Measurements from ENCODE around the gene SLC44A4.

The SLC44A4 gene

DNA sequence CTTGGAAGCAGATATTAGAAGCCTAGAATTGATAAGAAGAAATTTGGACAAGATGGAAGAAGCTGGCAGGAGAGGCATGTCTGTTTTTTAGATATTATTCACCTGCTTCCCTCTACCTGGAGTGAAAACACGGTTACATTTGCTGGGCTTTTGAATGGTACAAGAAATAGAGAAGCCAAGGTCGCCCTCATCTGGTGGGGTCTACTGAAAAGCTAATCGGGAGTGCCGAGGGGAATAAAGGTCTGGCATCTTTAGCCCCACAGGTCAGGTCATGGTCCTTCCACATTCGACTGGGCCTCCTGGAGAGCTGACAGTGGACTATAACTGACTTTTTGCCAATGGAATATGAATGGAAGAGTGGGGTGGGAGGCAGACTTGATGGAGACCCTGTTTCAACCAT, 44.1 kb upstream of the SLC44A4 start:
- H3K18ac ChIP-seq (ENCODE audit: low read length): no peak overlapping the region
- H3K79me1 ChIP-seq (ENCODE audit: low read length): no peaks in the 10 kb centered on the region
- no peak overlapping the region for H4K91ac ChIP-seq (ENCODE audit: low read depth, low read length)
- WGBS (ENCODE audit: extremely low coverage, insufficient coverage, insufficient read length): no CpG with 5 or more reads among the region's 5 CpGs
- H3K4me1 ChIP-seq (ENCODE audit: control insufficient read depth in 1 of 2, insufficient read depth in 2 of 2, low read length in 2 of 2): no peaks in the 10 kb centered on the region
- H3K4me2 ChIP-seq (ENCODE audit: low read length): no peak overlapping the region
- DNase-seq: peak in 1 of 2 donors; percentile 48
- H3K79me2 ChIP-seq (ENCODE audit: control insufficient read depth, insufficient read depth, low read length, poor library complexity): no peaks in the 10 kb centered on the region
- no peak overlapping the region for H2AK5ac ChIP-seq (ENCODE audit: low read length)
- H2BK12ac ChIP-seq (ENCODE audit: low read length): no peak overlapping the region
- H3K23ac ChIP-seq (ENCODE audit: low read length): no peak overlapping the region
- no peak overlapping the region for H4K12ac ChIP-seq (ENCODE audit: low read depth, low read length)
- no peaks in the 10 kb centered on the region for H3K36me3 ChIP-seq (ENCODE audit: control insufficient read depth in 1 of 2, insufficient read depth in 2 of 2, low read length in 2 of 2)
- H4K8ac ChIP-seq (ENCODE audit: low read depth, low read length): no peak overlapping the region
- H3K4me3 ChIP-seq (ENCODE audit: low read depth, low read length): no peak overlapping the region
- H2AFZ ChIP-seq (ENCODE audit: insufficient read depth, low read length, poor library complexity): no peak overlapping the region
- H3K9ac ChIP-seq (ENCODE audit: low read length): no peak overlapping the region
- no peak overlapping the region for H3K14ac ChIP-seq (ENCODE audit: low read length)
- no peak overlapping the region for H2BK5ac ChIP-seq (ENCODE audit: low read depth, low read length, poor library complexity)
- H3K27me3 ChIP-seq (ENCODE audit: insufficient read depth, low read length): no peaks in the 10 kb centered on the region
- no peaks in the 10 kb centered on the region for H3K9me3 ChIP-seq (ENCODE audit: insufficient read depth, low read depth, low read length)
- H3K27ac ChIP-seq (ENCODE audit: low read depth, low read length): no peak overlapping the region
- no peak overlapping the region for H2BK120ac ChIP-seq (ENCODE audit: insufficient read depth, low read length, poor library complexity)
- H3K4ac ChIP-seq (ENCODE audit: low read depth, low read length): no peak overlapping the region

DNA sequence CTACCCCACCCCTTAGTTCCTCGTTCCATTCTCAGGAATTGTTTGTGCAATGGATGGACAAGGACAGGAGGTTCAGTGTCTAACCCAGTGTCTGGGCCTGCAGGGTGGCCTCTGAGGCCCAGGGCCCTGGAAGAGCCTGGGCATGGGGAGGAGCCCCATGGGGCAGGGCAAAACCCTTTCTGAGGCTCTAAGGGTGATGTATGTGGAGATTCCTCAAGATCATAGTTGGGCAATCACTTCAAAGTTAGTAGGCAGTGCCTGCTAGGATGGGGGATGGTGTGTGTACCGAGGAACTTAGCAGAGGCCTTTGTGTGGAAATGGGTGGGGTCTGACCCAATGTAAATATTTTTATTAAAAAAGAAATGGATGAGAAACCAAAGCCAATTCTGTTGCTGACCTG, 42.0 kb upstream of the SLC44A4 start:
- WGBS (ENCODE audit: extremely low coverage, insufficient coverage, insufficient read length): no CpG with 5 or more reads among the region's 2 CpGs
- no peak overlapping the region for H3K9ac ChIP-seq (ENCODE audit: low read length)
- peaks cover 0 to under 1% of the 10 kb centered on the region in 2 experiments for H3K4me1 ChIP-seq (ENCODE audit: control insufficient read depth in 1 of 2, insufficient read depth in 2 of 2, low read length in 2 of 2)
- no peak overlapping the region for H3K4me2 ChIP-seq (ENCODE audit: low read length)
- H3K18ac ChIP-seq (ENCODE audit: low read length): no peak overlapping the region
- H2AFZ ChIP-seq (ENCODE audit: insufficient read depth, low read length, poor library complexity): no peak overlapping the region
- H2BK12ac ChIP-seq (ENCODE audit: low read length): no peak overlapping the region
- H3K79me1 ChIP-seq (ENCODE audit: low read length): no peaks in the 10 kb centered on the region
- H3K14ac ChIP-seq (ENCODE audit: low read length): no peak overlapping the region
- H3K79me2 ChIP-seq (ENCODE audit: control insufficient read depth, insufficient read depth, low read length, poor library complexity): no peaks in the 10 kb centered on the region
- no peak for DNase-seq
- H3K23ac ChIP-seq (ENCODE audit: low read length): no peak overlapping the region
- H4K12ac ChIP-seq (ENCODE audit: low read depth, low read length): no peak overlapping the region
- H2BK120ac ChIP-seq (ENCODE audit: insufficient read depth, low read length, poor library complexity): no peak overlapping the region
- no peaks in the 10 kb centered on the region for H3K27me3 ChIP-seq (ENCODE audit: insufficient read depth, low read length)
- no peak overlapping the region for H3K4me3 ChIP-seq (ENCODE audit: low read depth, low read length)
- H2BK5ac ChIP-seq (ENCODE audit: low read depth, low read length, poor library complexity): no peak overlapping the region
- H3K27ac ChIP-seq (ENCODE audit: low read depth, low read length): no peak overlapping the region
- H4K91ac ChIP-seq (ENCODE audit: low read depth, low read length): no peak overlapping the region
- no peak overlapping the region for H3K4ac ChIP-seq (ENCODE audit: low read depth, low read length)
- H4K8ac ChIP-seq (ENCODE audit: low read depth, low read length): no peak overlapping the region
- no peak overlapping the region for H2AK5ac ChIP-seq (ENCODE audit: low read length)
- no peaks in the 10 kb centered on the region for H3K36me3 ChIP-seq (ENCODE audit: control insufficient read depth in 1 of 2, insufficient read depth in 2 of 2, low read length in 2 of 2)
- H3K9me3 ChIP-seq (ENCODE audit: insufficient read depth, low read depth, low read length): no peaks in the 10 kb centered on the region

DNA sequence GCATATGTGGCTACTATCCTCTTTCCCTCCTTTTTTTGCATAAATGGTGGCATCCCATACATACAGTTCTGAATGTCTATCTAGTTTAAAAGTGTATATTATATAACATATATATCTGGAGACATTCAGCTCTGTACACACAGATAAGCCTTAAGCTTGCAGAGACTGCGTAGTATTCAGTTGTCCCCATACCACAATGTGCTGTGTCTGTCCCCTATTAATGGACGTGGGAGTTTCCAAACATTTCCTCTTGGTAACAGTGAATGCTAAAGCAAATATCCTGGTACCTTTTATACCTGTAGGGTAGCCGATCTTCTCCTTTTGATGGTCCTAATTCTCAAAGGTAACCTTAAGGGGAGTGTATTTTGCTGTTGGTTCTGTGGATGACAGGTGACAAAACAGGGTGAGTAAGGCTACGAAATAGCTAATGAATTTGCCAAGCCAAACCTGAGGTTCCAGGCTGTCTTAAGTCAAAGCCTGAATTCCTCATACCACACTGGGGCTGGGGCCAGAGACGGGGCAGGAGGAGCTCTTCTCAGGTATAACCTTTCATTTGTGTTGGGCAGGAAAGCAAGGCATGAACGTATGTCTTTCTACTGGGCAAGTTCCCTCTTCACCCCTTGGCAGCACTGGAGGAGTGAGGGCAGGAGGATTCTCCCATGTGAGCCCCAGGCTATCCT, 41.0 kb upstream of the SLC44A4 start:
- Histone ChIP-seq H3K27me3 (ENCODE audit: insufficient read depth, low read length) (no peaks in the 10 kb centered on the region), H3K23ac (ENCODE audit: low read length) (no peak overlapping the region), H2AK5ac (ENCODE audit: low read length) (no peak overlapping the region), H3K4me3 (ENCODE audit: low read depth, low read length) (no peak overlapping the region), H3K9me3 (ENCODE audit: insufficient read depth, low read depth, low read length) (no peaks in the 10 kb centered on the region), H3K27ac (ENCODE audit: low read depth, low read length) (no peak overlapping the region), H2BK5ac (ENCODE audit: low read depth, low read length, poor library complexity) (no peak overlapping the region), H2BK12ac (ENCODE audit: low read length) (no peak overlapping the region), H3K14ac (ENCODE audit: low read length) (no peak overlapping the region), H4K8ac (ENCODE audit: low read depth, low read length) (no peak overlapping the region), H3K4me2 (ENCODE audit: low read length) (no peak overlapping the region), H2BK120ac (ENCODE audit: insufficient read depth, low read length, poor library complexity) (no peak overlapping the region), H3K79me1 (ENCODE audit: low read length) (no peaks in the 10 kb centered on the region), H3K4ac (ENCODE audit: low read depth, low read length) (no peak overlapping the region), H2AFZ (ENCODE audit: insufficient read depth, low read length, poor library complexity) (no peak overlapping the region), H3K9ac (ENCODE audit: low read length) (no peak overlapping the region), H3K4me1 (ENCODE audit: control insufficient read depth in 1 of 2, insufficient read depth in 2 of 2, low read length in 2 of 2) (peaks cover 0 to 2% of the 10 kb centered on the region in 2 experiments), H4K91ac (ENCODE audit: low read depth, low read length) (no peak overlapping the region), H3K18ac (ENCODE audit: low read length) (no peak overlapping the region), H3K79me2 (ENCODE audit: control insufficient read depth, insufficient read depth, low read length, poor library complexity) (no peaks in the 10 kb centered on the region), H4K12ac (ENCODE audit: low read depth, low read length) (no peak overlapping the region), H3K36me3 (ENCODE audit: control insufficient read depth in 1 of 2, insufficient read depth in 2 of 2, low read length in 2 of 2) (no peaks in the 10 kb centered on the region)
- peak; percentile 61 to 67 for DNase-seq
- no CpG with 5 or more reads among the region's 6 CpGs for WGBS (ENCODE audit: extremely low coverage, insufficient coverage, insufficient read length)

DNA sequence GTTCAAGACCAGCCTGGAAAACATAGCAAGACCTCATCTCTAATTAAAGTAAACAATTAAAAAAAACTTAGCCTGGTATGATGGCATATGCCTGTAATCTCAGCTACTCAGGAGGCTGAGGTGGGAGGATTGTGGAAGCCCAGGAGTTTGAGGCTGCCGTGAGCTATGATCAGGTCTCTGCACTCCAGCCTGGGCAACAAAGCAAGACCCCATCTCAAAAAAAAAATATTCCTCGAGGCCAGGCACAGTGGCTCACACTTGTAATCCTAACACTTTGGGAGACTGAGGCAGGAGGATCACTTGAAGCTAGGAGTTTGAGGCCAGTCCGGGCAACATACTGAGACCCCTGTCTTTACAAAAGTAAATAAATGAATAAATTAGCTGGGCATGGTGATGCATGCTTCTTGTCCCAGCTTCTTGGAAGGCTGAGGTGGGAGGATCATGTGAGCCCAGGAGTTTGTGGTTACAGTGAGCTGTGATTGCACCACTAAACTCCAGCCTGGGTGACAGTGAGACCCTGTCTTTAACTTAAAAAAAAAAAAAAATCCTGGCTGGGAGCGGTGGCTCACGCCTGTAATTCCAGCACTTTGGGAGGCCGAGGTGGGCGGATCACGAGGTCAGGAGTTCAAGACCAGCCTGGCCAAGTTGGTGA, 39.4 kb upstream of the SLC44A4 start:
- Histone ChIP-seq H3K18ac (ENCODE audit: low read length) (no peak overlapping the region), H2BK5ac (ENCODE audit: low read depth, low read length, poor library complexity) (no peak overlapping the region), H3K79me1 (ENCODE audit: low read length) (no peaks in the 10 kb centered on the region), H2BK12ac (ENCODE audit: low read length) (no peak overlapping the region), H3K4ac (ENCODE audit: low read depth, low read length) (no peak overlapping the region), H3K9ac (ENCODE audit: low read length) (no peak overlapping the region), H4K91ac (ENCODE audit: low read depth, low read length) (no peak overlapping the region), H3K36me3 (ENCODE audit: control insufficient read depth in 1 of 2, insufficient read depth in 2 of 2, low read length in 2 of 2) (no peaks in the 10 kb centered on the region), H3K4me1 (ENCODE audit: control insufficient read depth in 1 of 2, insufficient read depth in 2 of 2, low read length in 2 of 2) (peaks cover 0 to 2% of the 10 kb centered on the region in 2 experiments), H3K4me3 (ENCODE audit: low read depth, low read length) (no peak overlapping the region), H3K79me2 (ENCODE audit: control insufficient read depth, insufficient read depth, low read length, poor library complexity) (no peaks in the 10 kb centered on the region), H3K9me3 (ENCODE audit: insufficient read depth, low read depth, low read length) (no peaks in the 10 kb centered on the region), H2BK120ac (ENCODE audit: insufficient read depth, low read length, poor library complexity) (no peak overlapping the region), H2AK5ac (ENCODE audit: low read length) (no peak overlapping the region), H2AFZ (ENCODE audit: insufficient read depth, low read length, poor library complexity) (no peak overlapping the region), H3K14ac (ENCODE audit: low read length) (no peak overlapping the region), H4K8ac (ENCODE audit: low read depth, low read length) (no peak overlapping the region), H3K27ac (ENCODE audit: low read depth, low read length) (no peak overlapping the region), H3K23ac (ENCODE audit: low read length) (no peak overlapping the region), H3K4me2 (ENCODE audit: low read length) (no peak overlapping the region), H4K12ac (ENCODE audit: low read depth, low read length) (no peak overlapping the region), H3K27me3 (ENCODE audit: insufficient read depth, low read length) (no peaks in the 10 kb centered on the region)
- no CpG with 5 or more reads among the region's 8 CpGs for WGBS (ENCODE audit: extremely low coverage, insufficient coverage, insufficient read length)
- DNase-seq: no peak

Measured in trophoblast cell (in vitro differentiated cells and primary cell).